Left lung (tissue), 10 donors: ENCODE data around the gene DONSON. TPM values are rescaled to one million over a fixed set of nuclear protein-coding genes. Genes with fewer than 3 reads are reported as not detected.

Experiments used
- ATAC-seq: fragments of 200-7000 bp; cut with Tn5 transposase; one replicate; pipeline ENCODE4 v1.9.1; 2020; ENCODE audit warnings: moderate library complexity
- DNase-seq, 4 donors: peaks; one replicate each; pipeline ENCODE4 v3.0.0-alpha.2; 2013 to 2020
- H3K27ac ChIP-seq, 2 donors: fragments of 200-600 bp; sonication (generic) in 1 of 2; one replicate each; pipeline versions ENCODE4 v1.5.0 to v1.8.0; 2020 to 2021
- H3K27me3 ChIP-seq, 2 donors: fragments of 200-600 bp; sonication (generic) in 1 of 2; one replicate each; pipeline versions ENCODE4 v1.5.0 to v1.8.0; 2020 to 2021
- H3K36me3 ChIP-seq, 2 donors: fragments of 200-600 bp; sonication (generic) in 1 of 2; one replicate each; pipeline versions ENCODE4 v1.5.0 to v1.8.0; 2020 to 2021
- H3K4me1 ChIP-seq, 2 donors: fragments of 200-600 bp; one replicate each; pipeline ENCODE4 v1.8.0; 2021
- H3K4me3 ChIP-seq, 2 donors: fragments of 200-600 bp; sonication (generic) in 1 of 2; one replicate each; pipeline versions ENCODE4 v1.5.0 to v1.8.0; 2020 to 2021; ENCODE audit warnings: mild to moderate bottlenecking in 1 of 2
- H3K9me3 ChIP-seq, 2 donors: fragments of 200-600 bp; sonication (generic) in 1 of 2; one replicate each; pipeline versions ENCODE4 v1.5.0 to v1.8.0; 2020 to 2021
- intact Hi-C, 2 donors: fragments of 100-400 bp; cut with DNase I; formaldehyde crosslinking; loops; one replicate each; pipeline versions ENCODE4 v1.11.2 to v1.14.2; 2022
- polyA plus RNA-seq, 6 donors: library from polyadenylated mRNA; unstranded; fragments of 120-200 nt; gene quantifications; one replicate each; pipeline ENCODE4 v1.2.1, GENCODE V29; 2013; ENCODE audit not compliant: insufficient read length in 6 of 6
- total RNA-seq, 2 donors: library from RNA; stranded (reverse); fragmentation: NEBNext Ultra II Directional; extraction: Animal tissue kit (Norgen Biotek cat#: 25700); gene quantifications; one replicate each; pipeline ENCODE4 v1.2.1, GENCODE V29; 2021
- TF ChIP-seq, protein P1 (sequence below), 2 donors: fragments of 200-600 bp; sonication (generic) in 1 of 2; IDR thresholded peaks; one replicate each; pipeline versions ENCODE4 v1.5.0 to v1.8.0; 2021; ENCODE audit warnings: antibody characterized with exemption in 2 of 2
- donor health status: DM: no; HTN: yes; CAD: no.
- donor health status: DM: no; HTN: no; CAD: no.

The DONSON gene
- total and polyA plus RNA-seq, 8 donors, result 14.3 to 51.2 (median 38.6) TPM

DNA sequence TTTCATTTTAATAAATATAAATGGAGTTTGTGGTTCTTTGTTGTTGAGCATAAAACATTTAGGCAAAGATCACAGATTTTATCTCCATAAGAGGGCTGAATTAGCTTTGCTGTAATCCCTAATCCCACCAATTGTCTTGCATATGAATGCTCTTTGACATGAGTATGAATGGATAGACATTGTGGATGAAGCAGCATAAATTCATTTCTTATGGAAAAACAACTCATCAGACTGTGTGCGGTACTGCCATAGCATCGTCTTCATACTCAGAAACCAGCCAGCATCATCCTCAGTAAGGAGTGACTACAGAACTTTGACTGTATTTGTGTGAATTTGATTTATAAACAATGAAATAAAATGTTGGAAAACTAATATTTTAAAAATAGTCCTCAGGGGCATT, 26.1 kb downstream of the DONSON start:
- Histone ChIP-seq H3K4me1 (peaks cover 0 to 6% of the 10 kb centered on the region in 2 donors), H3K36me3 (peaks cover 6 to 91% of the 10 kb centered on the region in 2 donors), H3K4me3 (no peak overlapping the region), H3K9me3 (no peaks in the 10 kb centered on the region), H3K27ac (no peak overlapping the region), H3K27me3 (no peaks in the 10 kb centered on the region)
- intact Hi-C loops, result no loop called here
- ATAC-seq (no peak), DNase-seq (no peak)
- TF ChIP-seq, protein P1, sequence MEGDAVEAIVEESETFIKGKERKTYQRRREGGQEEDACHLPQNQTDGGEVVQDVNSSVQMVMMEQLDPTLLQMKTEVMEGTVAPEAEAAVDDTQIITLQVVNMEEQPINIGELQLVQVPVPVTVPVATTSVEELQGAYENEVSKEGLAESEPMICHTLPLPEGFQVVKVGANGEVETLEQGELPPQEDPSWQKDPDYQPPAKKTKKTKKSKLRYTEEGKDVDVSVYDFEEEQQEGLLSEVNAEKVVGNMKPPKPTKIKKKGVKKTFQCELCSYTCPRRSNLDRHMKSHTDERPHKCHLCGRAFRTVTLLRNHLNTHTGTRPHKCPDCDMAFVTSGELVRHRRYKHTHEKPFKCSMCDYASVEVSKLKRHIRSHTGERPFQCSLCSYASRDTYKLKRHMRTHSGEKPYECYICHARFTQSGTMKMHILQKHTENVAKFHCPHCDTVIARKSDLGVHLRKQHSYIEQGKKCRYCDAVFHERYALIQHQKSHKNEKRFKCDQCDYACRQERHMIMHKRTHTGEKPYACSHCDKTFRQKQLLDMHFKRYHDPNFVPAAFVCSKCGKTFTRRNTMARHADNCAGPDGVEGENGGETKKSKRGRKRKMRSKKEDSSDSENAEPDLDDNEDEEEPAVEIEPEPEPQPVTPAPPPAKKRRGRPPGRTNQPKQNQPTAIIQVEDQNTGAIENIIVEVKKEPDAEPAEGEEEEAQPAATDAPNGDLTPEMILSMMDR (IDR thresholded peaks at IDR 0.05), result no peak

DNA sequence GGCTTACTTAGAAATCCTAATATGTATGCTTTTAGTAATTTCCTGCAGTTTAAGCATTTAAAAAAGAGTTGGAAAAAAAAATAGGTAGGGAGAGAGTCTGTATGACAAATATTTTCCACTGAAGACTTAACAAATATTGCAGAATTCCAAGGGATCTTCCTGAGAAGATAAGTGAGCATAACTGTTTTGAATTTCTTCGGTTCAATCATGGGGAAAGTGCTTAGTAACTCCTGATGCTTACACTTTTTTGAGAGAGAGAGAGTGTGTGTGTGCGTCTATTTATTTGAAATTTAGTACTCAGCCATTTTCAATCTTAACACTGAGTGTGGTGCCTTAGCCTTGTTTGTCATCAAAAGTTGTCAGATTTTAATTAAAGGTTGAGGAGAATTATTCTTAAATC, 27.1 kb downstream of the DONSON start:
- ATAC-seq (no peak), DNase-seq (no peak)
- intact Hi-C loops, result no loop called here
- no peaks in the 10 kb centered on the region for H3K27me3 ChIP-seq
- H3K9me3 ChIP-seq, result no peaks in the 10 kb centered on the region
- peaks cover 6 to 91% of the 10 kb centered on the region in 2 donors for H3K36me3 ChIP-seq
- peaks cover 0 to 6% of the 10 kb centered on the region in 2 donors for H3K4me1 ChIP-seq
- TF ChIP-seq, protein P1 (IDR thresholded peaks at IDR 0.05), result no peak
- no peak overlapping the region for H3K4me3 ChIP-seq
- H3K27ac ChIP-seq, result no peak overlapping the region

DNA sequence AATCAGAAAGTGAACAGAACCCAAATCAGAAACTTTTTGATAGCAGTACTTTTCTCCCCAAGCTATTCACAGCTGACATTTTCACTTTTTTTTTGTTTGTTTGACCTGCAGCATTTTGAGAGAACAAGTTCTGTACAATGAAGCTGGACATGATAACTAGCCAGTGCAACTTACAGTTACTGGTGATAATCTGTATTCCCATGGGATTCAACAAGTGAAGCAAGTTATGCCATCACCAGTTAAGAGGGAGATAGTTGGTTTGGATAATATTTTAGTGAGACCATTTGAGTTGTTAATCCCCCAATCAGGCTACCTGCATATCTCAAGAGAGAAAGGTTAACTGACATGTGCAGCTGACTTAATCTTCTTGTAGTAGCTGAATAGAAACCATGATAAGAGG, 27.5 kb downstream of the DONSON start:
- Histone ChIP-seq H3K27ac (no peak overlapping the region), H3K4me1 (peaks cover 0 to 9% of the 10 kb centered on the region in 2 donors), H3K27me3 (no peaks in the 10 kb centered on the region), H3K36me3 (peaks cover 6 to 95% of the 10 kb centered on the region in 2 donors), H3K4me3 (no peak overlapping the region), H3K9me3 (no peaks in the 10 kb centered on the region)
- no peak for DNase-seq
- intact Hi-C loops, result no loop called here
- TF ChIP-seq, protein P1 (IDR thresholded peaks at IDR 0.05), result no peak
- no peak for ATAC-seq

DNA sequence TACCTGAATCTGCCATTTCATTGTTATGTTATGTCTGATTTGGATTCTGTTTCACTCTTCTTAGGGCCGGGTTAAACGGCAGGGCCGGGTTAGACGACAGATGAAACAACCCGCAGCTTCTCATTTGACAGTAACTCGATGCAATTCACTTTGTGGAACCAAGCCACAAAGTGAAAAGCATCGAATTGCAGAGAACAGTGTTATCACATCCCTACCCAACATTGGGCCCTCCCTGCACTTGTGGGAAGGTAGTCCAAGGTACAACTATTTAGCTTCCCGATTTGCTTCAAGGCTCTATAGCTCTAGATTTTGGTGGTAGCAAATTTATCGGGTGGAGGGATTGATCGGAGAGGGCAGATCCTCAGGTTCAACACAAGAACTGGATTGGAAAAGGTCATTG, 28.7 kb downstream of the DONSON start:
- no peak overlapping the region for H3K4me3 ChIP-seq
- H3K36me3 ChIP-seq, result peaks cover 6 to 95% of the 10 kb centered on the region in 2 donors
- intact Hi-C loops, result no loop called here
- no peaks in the 10 kb centered on the region for H3K27me3 ChIP-seq
- DNase-seq, result no peak
- ATAC-seq, result no peak
- peaks cover 0 to 15% of the 10 kb centered on the region in 2 donors for H3K4me1 ChIP-seq
- TF ChIP-seq, protein P1 (IDR thresholded peaks at IDR 0.05), result no peak
- no peak overlapping the region for H3K27ac ChIP-seq
- no peaks in the 10 kb centered on the region for H3K9me3 ChIP-seq

DNA sequence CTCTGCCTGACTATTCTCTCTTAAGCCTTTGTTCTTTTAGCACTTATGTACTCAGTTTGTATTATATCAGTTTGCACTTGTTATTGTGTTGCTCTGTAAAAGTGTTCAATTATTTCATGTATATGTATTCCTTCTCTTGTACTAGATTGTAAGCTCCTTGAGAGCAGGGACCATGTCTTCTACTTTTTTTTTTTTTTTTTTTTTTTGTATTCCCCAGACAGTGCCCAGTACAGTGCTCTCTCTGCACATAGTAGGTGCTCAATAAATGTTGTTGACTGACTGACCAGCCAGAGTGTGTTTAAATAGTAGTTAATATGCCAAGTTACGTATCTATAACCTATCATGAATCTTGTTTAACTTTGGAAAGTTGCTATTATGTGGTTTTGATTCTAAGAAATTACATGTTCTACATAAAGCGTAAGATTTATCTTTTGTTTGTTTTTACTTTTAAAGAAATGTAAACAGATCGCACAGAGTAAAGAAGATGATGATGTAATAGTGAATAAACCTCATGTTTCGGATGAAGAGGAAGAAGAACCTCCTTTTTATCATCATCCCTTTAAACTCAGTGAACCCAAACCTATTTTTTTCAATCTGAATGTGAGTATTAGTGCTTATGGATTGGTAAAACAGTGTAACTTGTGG, 29.6 kb downstream of the DONSON start:
- TF ChIP-seq, protein P1 (IDR thresholded peaks at IDR 0.05), result no peak
- DNase-seq, result no peak

More for the DNA sequence above, 29.6 kb downstream of the DONSON start:
- peaks cover 6 to 95% of the 10 kb centered on the region in 2 donors for H3K36me3 ChIP-seq
- no peak overlapping the region for H3K4me3 ChIP-seq
- H3K4me1 ChIP-seq, result peaks cover 0 to 15% of the 10 kb centered on the region in 2 donors
- no peak overlapping the region for H3K27ac ChIP-seq
- H3K27me3 ChIP-seq, result no peaks in the 10 kb centered on the region
- intact Hi-C loops, result no loop called here
- no peaks in the 10 kb centered on the region for H3K9me3 ChIP-seq
- ATAC-seq, result no peak
